GM21786 (cell line): Measurements from ENCODE around the gene DHX34.
"Not testable (repeated sequence)": the region's sequence is repeated elsewhere in the genome, so short reads cannot be mapped to it uniquely, and the experiment has no call there.

Experiments
- ATAC-seq: cut with Tn5 transposase; IDR thresholded peaks from one replicate; pipeline ENCODE4 v1.9.1; 2021; ENCODE audit not compliant: unreplicated experiment

Gene DHX34

GRCh38 chr19:47365455-47365854 lies 16.3 kb downstream of the DHX34 start:
- not testable (repeated sequence) for ATAC-seq

DNA sequence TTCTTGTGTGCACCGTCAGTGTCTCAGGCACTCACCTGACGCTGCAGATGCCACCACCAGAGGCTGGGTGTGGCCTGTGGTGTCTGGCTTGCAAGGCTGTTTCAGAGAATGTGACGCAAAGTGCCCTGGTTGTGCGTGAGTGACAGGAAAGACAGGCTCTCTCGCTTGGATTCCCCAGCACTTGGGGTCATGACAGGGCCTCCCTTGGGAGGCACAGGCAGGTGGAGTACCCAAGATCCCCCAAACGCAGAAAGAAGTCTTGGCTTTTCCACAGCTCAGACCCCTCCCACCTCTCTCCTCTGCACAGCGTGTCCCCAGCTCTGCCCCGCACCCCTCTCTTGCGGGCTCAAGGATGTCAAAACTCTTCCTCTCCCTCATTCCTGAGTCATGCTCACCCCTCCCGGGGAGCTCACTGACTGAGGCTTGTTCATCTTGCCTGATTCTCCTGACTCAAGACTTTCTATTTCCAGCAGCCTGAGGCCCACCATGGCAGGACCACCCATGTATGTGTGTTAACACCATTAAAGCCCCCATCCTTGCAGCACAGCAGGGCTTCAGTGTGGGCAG lies 21.0 kb downstream of the DHX34 start:
- no peak for ATAC-seq

GRCh38 chr19:47371261-47371660 lies 22.1 kb downstream of the DHX34 start:
- ATAC-seq = no peak

DNA sequence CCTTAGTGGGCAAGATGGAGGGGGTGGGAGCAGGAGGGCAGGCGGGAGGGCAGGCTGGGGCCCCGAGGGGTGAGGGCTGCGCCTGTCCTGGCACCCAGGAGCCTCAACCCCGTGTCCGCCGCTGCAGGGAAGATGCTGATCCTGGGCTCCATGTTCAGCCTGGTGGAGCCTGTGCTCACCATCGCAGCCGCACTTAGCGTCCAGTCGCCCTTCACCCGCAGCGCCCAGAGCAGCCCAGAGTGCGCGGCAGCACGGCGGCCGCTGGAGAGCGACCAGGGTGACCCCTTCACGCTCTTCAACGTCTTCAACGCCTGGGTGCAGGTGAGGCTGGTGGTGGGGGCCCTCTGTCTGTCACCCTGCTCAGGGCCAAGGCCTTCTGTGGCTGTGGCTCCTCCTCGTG lies 23.5 kb downstream of the DHX34 start:
- no peak for ATAC-seq

GRCh38 chr19:47373246-47374240 lies 24.4 kb downstream of the DHX34 start:
- no peak for ATAC-seq

DNA sequence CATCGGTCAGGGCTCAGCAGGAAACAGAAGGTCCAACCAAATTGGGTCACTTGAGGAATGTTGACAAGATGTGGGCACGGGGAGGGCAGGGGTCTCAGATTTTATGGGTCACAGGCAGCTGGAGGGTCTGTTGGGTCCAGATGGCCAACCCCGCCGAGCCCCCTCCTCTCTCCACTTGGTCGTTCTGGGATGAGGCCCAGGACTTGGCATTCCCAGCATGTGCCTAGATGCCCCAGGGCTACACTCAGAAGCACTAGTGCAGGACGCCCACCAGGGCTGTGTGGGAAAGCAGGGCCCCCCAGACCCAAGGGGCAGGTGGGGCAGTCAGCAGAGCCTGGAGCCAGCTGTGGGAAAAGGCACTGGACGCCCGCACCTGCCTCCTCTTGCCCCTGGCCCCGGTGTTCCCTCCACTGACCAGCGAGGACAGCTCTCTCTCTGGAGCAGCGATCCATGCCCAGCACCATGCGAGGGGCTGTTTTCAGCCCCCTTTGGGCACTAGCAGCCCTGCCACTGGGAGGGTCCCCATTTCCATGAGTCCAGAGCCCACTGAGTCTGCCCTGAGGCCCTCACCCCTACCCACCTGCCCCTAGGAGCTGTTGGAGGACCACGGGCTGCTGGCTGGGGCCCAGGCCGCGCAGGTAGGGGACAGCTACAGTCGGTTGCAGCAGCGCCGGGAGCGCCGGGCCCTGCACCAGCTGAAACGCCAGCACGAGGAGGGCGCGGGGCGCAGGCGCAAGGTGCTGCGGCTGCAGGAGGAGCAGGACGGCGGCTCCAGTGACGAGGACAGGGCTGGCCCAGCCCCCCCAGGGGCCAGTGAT lies 26.0 kb downstream of the DHX34 start:
- no peak for ATAC-seq

GRCh38 chr19:47375694-47376588 lies 26.8 kb downstream of the DHX34 start:
- ATAC-seq = no peak

DNA sequence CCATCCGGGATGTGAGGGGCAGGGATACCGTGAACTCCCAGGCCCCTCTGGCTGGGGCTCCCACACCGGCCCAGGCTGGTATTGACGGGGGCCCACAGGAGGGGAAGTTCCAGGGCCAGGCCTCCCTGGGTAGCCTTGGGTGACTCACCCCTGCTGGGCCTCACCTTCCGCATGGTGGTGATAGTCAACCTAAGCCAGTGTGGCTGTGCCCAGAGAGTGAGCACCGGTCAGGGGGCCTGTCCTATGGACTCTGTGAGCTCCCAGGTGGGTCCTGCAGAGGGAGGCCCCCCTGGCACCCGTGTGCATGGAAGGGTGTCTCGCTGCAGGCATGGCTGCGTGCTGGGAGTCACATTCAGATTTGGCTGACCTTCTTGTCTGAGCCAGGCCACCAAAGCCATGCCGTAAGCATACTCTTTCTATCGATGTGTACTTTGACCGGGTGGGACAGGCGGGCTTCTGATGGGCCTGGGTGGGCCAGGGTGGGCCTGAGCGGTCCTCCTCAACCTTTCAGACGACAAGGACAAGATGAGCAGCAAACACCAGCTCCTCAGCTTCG lies 27.6 kb downstream of the DHX34 start:
- no peak for ATAC-seq

DNA sequence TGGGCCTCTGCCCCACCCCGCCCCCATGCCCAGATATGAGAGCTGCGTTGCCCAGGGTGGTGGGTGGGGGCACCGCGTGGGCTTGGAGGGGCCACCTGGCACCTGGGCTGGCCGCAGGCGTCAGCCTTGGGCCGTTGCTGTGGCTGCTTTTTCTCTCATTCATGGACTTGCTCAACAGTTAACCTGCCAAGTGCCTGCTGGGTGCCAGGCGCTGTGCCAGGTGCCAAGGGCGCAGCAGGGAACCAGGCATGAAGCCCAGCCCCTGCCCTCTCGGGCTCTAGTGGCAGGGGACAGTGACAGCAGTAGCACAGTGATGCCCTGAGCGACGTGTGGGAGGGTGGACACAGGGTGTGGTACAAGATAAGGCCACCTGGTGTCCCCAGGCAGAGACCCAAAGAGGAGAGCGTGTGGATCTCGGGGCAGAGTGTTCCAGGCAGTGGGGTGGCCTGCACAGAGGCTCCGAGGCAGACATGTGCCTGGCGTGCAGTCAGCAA lies 28.1 kb downstream of the DHX34 start:
- no peak for ATAC-seq

- no peak for ATAC-seq
Measured at GRCh38 chr19:47377801-47378200, 28.7 kb downstream of the DHX34 start.

GRCh38 chr19:47378246-47378645 lies 29.1 kb downstream of the DHX34 start:
- no peak for ATAC-seq

DNA sequence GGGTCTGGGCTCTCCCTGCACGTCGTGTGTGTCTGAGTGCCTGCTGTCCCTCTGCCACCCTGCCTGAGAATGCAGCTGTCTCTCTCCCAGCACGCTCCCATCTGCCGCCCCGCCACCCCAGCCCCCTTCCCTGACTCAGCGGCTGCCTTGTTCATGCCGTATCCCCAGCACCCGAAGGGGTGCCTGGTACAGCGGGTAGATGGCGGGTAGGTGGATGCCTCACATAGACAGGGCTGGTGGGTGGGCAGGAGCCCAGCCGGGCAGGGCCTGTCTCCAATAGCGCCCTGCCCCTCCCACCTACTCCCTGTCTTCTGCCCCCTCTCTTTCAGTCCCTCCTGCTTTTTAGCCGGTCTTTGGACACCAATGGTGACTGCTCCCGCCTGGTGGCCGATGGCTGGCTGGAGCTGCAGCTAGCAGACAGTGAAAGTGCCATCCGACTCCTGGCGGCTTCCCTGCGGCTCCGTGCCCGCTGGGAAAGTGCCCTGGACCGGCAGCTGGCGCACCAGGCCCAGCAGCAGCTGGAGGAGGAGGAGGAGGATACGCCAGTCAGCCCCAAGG lies 30.3 kb downstream of the DHX34 start:
- ATAC-seq = no peak

GRCh38 chr19:47380559-47380958 lies 31.4 kb downstream of the DHX34 start:
- no peak for ATAC-seq

- ATAC-seq = no peak
Measured at GRCh38 chr19:47381121-47381520, 32.0 kb downstream of the DHX34 start.

DNA sequence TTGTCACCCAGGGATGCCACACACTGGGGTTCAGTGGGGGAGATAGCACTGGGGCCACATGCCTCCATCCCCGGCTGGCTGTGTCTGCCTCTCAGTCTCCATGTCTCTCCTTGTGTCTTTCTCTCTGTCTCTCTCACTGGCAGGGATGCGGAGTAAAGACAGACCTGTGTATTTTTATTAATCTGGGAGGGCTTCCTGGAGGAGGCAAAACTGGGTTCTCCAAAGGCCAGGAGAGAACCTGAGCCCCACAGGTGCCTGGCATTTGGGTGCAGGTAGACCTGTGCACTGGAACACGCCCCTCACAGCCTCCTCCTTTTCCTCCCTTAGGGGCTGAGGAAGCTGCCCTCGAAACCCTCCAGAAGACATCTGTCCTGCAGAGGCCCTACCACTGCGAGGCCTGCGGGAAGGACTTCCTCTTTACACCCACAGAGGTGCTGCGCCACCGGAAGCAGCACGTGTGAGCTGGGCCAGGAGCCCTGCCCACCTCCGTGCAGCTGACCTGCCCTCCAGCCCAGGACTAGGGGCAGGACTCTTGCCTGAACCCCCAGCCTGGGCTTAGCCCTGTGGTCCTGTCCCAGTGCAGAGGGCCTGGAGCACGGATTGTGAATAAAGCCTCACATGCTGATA lies 32.7 kb downstream of the DHX34 start:
- no peak for ATAC-seq

GRCh38 chr19:47383890-47384289 lies 34.8 kb downstream of the DHX34 start:
- ATAC-seq = not testable (repeated sequence)

- not testable (repeated sequence) for ATAC-seq
Measured at GRCh38 chr19:47384533-47384932, 35.4 kb downstream of the DHX34 start.

DNA sequence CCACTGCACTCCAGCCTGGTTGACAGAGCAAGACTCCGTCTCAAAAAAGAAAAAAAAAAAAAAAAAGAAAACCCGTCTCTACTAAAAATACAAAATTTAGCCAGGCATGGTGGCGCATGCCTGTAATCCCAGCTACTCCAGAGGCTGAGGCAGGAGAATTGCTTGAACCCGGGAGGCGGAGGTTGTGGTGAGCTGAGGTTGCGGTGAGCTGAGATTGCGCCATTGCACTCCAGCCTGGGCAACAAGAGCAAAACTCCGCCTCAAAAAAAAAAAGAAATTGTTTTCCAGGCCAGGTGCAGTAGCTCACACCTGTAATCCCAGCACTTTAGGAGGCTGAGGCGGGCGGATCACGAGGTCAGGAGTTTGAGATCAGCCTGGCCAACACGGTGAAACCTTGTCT lies 37.5 kb downstream of the DHX34 start:
- not testable (repeated sequence) for ATAC-seq

- not testable (repeated sequence) for ATAC-seq
Measured at GRCh38 chr19:47387623-47388022, 38.5 kb downstream of the DHX34 start.
